HepG2 (cell line): Measurements from ENCODE around the gene SLCO3A1. TPM values are rescaled to one million over a fixed set of nuclear protein-coding genes. Genes with fewer than 3 reads are reported as not detected.

Experiments
- ATAC-seq: fragments of 200-7000 bp; cut with Tn5 transposase; 3 replicates; pipeline ENCODE4 v1.9.1; 2020; ENCODE audit warnings: mild to moderate bottlenecking, moderate library complexity
- BruUV-seq: library from RNA; stranded (reverse); fragments of 400-500 nt; replicated peaks from 2 replicates; lab custom pipeline; 2021; lab: Mats Ljungman, UMichigan
- CTCF ChIA-PET: fragments of 300-600 bp; formaldehyde crosslinking; extraction: SDS; loops from one replicate; lab custom pipeline; 2021; ENCODE audit warnings: low total read pairs, inconsistent platforms, low intra/inter-chr PET ratio; lab: Yijun Ruan, JAX
- POLR2A ChIA-PET: fragments of 350-600 bp; sonication (Branson Sonifier 250); formaldehyde crosslinking; loops from one replicate; lab custom pipeline; 2020; ENCODE audit warnings: antibody characterized with exemption, inconsistent platforms; lab: Yijun Ruan, JAX
- DNase-seq: peaks from one replicate; pipeline ENCODE4 v3.0.0-alpha.2; 2015; ENCODE audit warnings: low spot score
- FAIRE-seq: peaks from 3 replicates; lab custom pipeline; 2011; peaks lifted over from hg19 to GRCh38; lab: Jason Lieb, UNC
- H2AFZ ChIP-seq: one replicate; pipeline ENCODE4 v1.6.1; 2011; ENCODE audit warnings: low read length, inconsistent platforms
- H3K27ac ChIP-seq: fragments of 300-600 bp; 3 replicates; pipeline ENCODE4 v1.8.0; 2011; ENCODE audit warnings: mixed run types, mild to moderate bottlenecking, mixed read lengths, low read length, inconsistent platforms; ENCODE audit not compliant: insufficient read depth; ENCODE audit errors: extremely low read length
- H3K27me3 ChIP-seq, 2 experiments: fragments of 200-600 bp in 1 of 2; 2 replicates in 1 of 2; 3 replicates in 1 of 2; pipeline versions ENCODE4 v1.6.0 to v1.8.0; 2011; ENCODE audit warnings: low read length in 2 of 2, mild to moderate bottlenecking in 2 of 2, moderate library complexity in 2 of 2, inconsistent platforms in 1 of 2; ENCODE audit not compliant: insufficient read depth in 2 of 2, control insufficient read depth in 1 of 2
- H3K36me3 ChIP-seq, 2 experiments: fragments of 200-600 bp in 1 of 2; replicated peaks in 1 of 2; 2 replicates in 1 of 2; 3 replicates in 1 of 2; pipeline versions ENCODE4 v1.5.1 to v1.8.0; 2011; ENCODE audit warnings: low read length in 2 of 2, inconsistent platforms in 1 of 2; ENCODE audit not compliant: insufficient read depth in 2 of 2, control insufficient read depth in 1 of 2
- H3K4me1 ChIP-seq: 2 replicates; pipeline ENCODE4 v1.5.1; 2012; ENCODE audit warnings: low read length, inconsistent platforms; ENCODE audit not compliant: insufficient read depth
- H3K4me2 ChIP-seq: 2 replicates; pipeline ENCODE4 v1.6.0; 2011; ENCODE audit warnings: low read depth, low read length, inconsistent platforms
- H3K4me3 ChIP-seq, 3 experiments: fragments of 200-600 bp in 1 of 3; sonication (generic), shearing (Covaris generic) in 1 of 3; replicated peaks in 1 of 3; 2 replicates each; pipeline ENCODE4 v1.5.1; 2011 to 2016; ENCODE audit warnings: low read length in 3 of 3, inconsistent platforms in 2 of 3, low read depth in 2 of 3, mild to moderate bottlenecking in 2 of 3, control low read depth in 1 of 3, mixed read lengths in 1 of 3; ENCODE audit not compliant: insufficient read depth in 1 of 3
- H3K79me2 ChIP-seq: one replicate; pipeline ENCODE4 v1.6.1; 2011; ENCODE audit warnings: low read length, inconsistent platforms; ENCODE audit not compliant: insufficient read depth
- H3K9ac ChIP-seq: 2 replicates; pipeline ENCODE4 v1.6.0; 2011; ENCODE audit warnings: mild to moderate bottlenecking, low read depth, low read length, inconsistent platforms; ENCODE audit not compliant: insufficient read depth
- H3K9me3 ChIP-seq: 2 replicates; pipeline ENCODE4 v1.5.1; 2012; ENCODE audit warnings: mild to moderate bottlenecking, low read length
- H4K20me1 ChIP-seq: 2 replicates; pipeline ENCODE4 v1.6.0; 2011; ENCODE audit warnings: inconsistent platforms, mild to moderate bottlenecking, low read length, moderate library complexity; ENCODE audit not compliant: insufficient read depth
- EP300 ChIP-seq, 3 experiments: sonication (generic) in 1 of 3; formaldehyde crosslinking in 1 of 3; IDR thresholded peaks; 2 replicates each; pipeline versions ENCODE4 v1.5.1 to v1.6.1; 2011 to 2020; ENCODE audit warnings: low read depth in 2 of 3, low read length in 2 of 3, borderline replicate concordance in 1 of 3, improper control_type of control experiment in 1 of 3, mild to moderate bottlenecking in 1 of 3, missing genetic modification reagents in 1 of 3, moderate library complexity in 1 of 3
- GMEB2 ChIP-seq: IDR thresholded peaks from 2 replicates; pipeline ENCODE4 v1.6.1; 2016; ENCODE audit warnings: missing biosample characterization, missing genetic modification reagents, low read depth
- KDM2A ChIP-seq: sonication (generic); formaldehyde crosslinking; IDR thresholded peaks from 2 replicates; pipeline ENCODE4 v1.4.0; 2020; ENCODE audit warnings: low read depth, missing genetic modification reagents, borderline replicate concordance
- MYNN ChIP-seq: sonication (generic); formaldehyde crosslinking; IDR thresholded peaks from 2 replicates; pipeline ENCODE4 v1.4.0; 2020; ENCODE audit warnings: mild to moderate bottlenecking, low read depth, missing genetic modification reagents
- TERF1 ChIP-seq: sonication (generic); formaldehyde crosslinking; IDR thresholded peaks from 2 replicates; pipeline ENCODE4 v1.8.0; 2022; ENCODE audit warnings: mild to moderate bottlenecking, missing genetic modification reagents, moderate library complexity
- WGBS: methylation state at CpG from one replicate; pipeline ENCODE4 v1.1.6; 2017; ENCODE audit warnings: low lambda C conversion rate; 5-methylcytosine and 5-hydroxymethylcytosine counted together
- in situ Hi-C: cut with HindIII; loops from 2 replicates; pipeline ENCODE4 v1.10.0; 2017; ENCODE audit warnings: low pct_unique_long_range_greater_than_20kb; ENCODE audit not compliant: extremely low pct_ligation_motif_present
- intact Hi-C: fragments of 100-400 bp; cut with micrococcal nuclease; formaldehyde crosslinking; loops from one replicate; pipeline ENCODE4 v1.10.0; 2022; ENCODE audit not compliant: unreplicated experiment
- polyA plus RNA-seq, 8 experiments: library from polyadenylated mRNA; depleted of rRNA in 3 of 8; stranded (reverse) in 7 of 8; unstranded in 1 of 8; fragments of >200 nt; fragmentation: Illumina TruSeq in 4 of 8; extraction: Trizol in 4 of 8; gene quantifications; 2 replicates each; pipeline versions ENCODE4 v1.2.1 to v1.2.3, GENCODE V29; 2011 to 2016; ENCODE audit warnings: low read depth in 4 of 8, missing spikeins in 1 of 8, mixed read lengths in 1 of 8; ENCODE audit not compliant: insufficient read depth in 1 of 8
- total RNA-seq, 5 experiments: library from RNA; depleted of rRNA; stranded (reverse); fragments of >200 nt; fragmentation: Illumina TruSeq; extraction: Trizol; gene quantifications; 2 replicates each; pipeline ENCODE4 v1.2.3, GENCODE V29; 2016; ENCODE audit warnings: low read depth in 1 of 5

The SLCO3A1 gene
- total and polyA plus RNA-seq, 2 of the 13 experiments (the other 11 are each of a cell fraction or from before 2014, with no cell fraction given), result 0.02 TPM; not detected in 1

DNA sequence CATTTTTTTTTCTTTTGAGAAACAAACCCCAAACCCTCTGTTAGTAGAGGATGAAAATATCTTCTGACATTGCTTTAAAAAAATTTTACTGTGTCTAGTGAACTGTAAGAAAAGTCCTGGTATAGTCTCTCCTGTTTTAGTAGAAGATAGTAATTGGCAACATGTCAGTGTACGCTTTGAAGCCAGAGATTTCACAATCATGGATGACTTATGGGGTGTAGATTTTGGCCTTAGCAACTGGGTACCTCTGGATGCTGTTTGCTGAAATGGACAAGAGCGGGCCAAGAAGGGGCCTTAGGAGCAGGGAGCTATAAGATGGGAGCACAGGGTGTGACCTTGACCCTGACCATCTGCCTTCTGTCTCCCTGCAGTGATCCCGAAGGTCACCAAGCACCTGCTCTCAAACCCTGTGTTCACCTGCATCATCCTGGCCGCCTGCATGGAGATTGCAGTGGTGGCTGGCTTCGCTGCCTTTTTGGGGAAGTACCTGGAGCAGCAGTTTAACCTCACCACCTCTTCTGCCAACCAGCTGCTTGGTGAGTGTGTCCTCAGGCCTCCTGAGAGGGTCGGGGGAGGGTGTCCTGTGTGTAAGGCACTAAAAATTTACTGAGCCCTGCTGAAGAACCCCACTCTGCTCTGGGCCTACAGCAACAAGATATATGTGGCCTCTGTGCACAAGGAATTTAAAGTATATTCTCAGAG, 266.7 kb downstream of the SLCO3A1 start:
- ATAC-seq (no peak), FAIRE-seq (no peak), DNase-seq (no peak)
- Histone ChIP-seq H3K4me3 (no peak overlapping the region), H3K9me3 (no peaks in the 10 kb centered on the region), H4K20me1 (no peaks in the 10 kb centered on the region), H2AFZ (no peak overlapping the region), H3K36me3 (no peaks in the 10 kb centered on the region), H3K9ac (no peak overlapping the region), H3K79me2 (no peaks in the 10 kb centered on the region), H3K4me2 (no peak overlapping the region), H3K27me3 (peaks cover 0 to 12% of the 10 kb centered on the region in 2 experiments; a peak in 1 of 5 replicates), H3K27ac (no peak overlapping the region), H3K4me1 (no peaks in the 10 kb centered on the region)
- in situ Hi-C loops (no loop called here), intact Hi-C loops (no loop called here)
- 6% methylated on average over 3 of the region's 6 CpGs for whole genome bisulfite sequencing
- POLR2A ChIA-PET, result no interaction called here
- no TSS peak for BruUV-seq
- TF ChIP-seq KDM2A (CRISPR knock-in tag) (no peak), GMEB2 (no peak), EP300 (IDR thresholded peaks at IDR 0.05; ENCODE audit: low read depth in 2 of 2, low read length in 2 of 2) (no peak), EP300 (CRISPR knock-in tag; IDR thresholded peaks at IDR 0.05; ENCODE audit: borderline replicate concordance) (no peak), MYNN (CRISPR knock-in tag) (no peak), TERF1 (CRISPR knock-in tag) (no peak)
- CTCF ChIA-PET, result no interaction called here
